MM.1S (cell line): ENCODE measurements around the gene MGST2.

Source experiments
- DNase-seq: peaks from one replicate; pipeline ENCODE4 v3.0.0-alpha.2; 2015
- H2AFZ ChIP-seq: fragments of 300-600 bp; sonication (generic); 2 replicates; pipeline ENCODE4 v1.6.0; 2016; ENCODE audit warnings: antibody characterized with exemption, low read length
- H3F3A ChIP-seq: fragments of 300-600 bp; sonication (generic); 2 replicates; pipeline ENCODE4 v1.6.1; 2016; ENCODE audit warnings: mild to moderate bottlenecking, antibody characterized with exemption, low read length, moderate library complexity, mixed read lengths; ENCODE audit not compliant: insufficient read depth
- H3K27ac ChIP-seq: fragments of 300-600 bp; sonication (generic); 2 replicates; pipeline ENCODE4 v1.5.1; 2016; ENCODE audit warnings: mild to moderate bottlenecking, low read length
- H3K27me3 ChIP-seq: fragments of 300-600 bp; sonication (generic); replicated peaks from 2 replicates; pipeline ENCODE4 v1.6.0; 2016; ENCODE audit warnings: low read length; ENCODE audit not compliant: insufficient read depth
- H3K36me3 ChIP-seq: fragments of 300-600 bp; sonication (generic); replicated peaks from 2 replicates; pipeline ENCODE4 v1.6.1; 2016; ENCODE audit warnings: mild to moderate bottlenecking, low read length, mixed read lengths; ENCODE audit not compliant: insufficient read depth
- H3K4me1 ChIP-seq: fragments of 300-600 bp; sonication (generic); 2 replicates; pipeline ENCODE4 v1.6.1; 2016; ENCODE audit warnings: low read length, mixed read lengths
- H3K4me2 ChIP-seq: fragments of 300-600 bp; sonication (generic); 2 replicates; pipeline ENCODE4 v1.6.0; 2016; ENCODE audit warnings: low read depth, low read length
- H3K4me3 ChIP-seq: fragments of 300-600 bp; sonication (generic); 2 replicates; pipeline ENCODE4 v1.5.1; 2016; ENCODE audit warnings: low read length, mixed read lengths
- H3K79me2 ChIP-seq: fragments of 300-600 bp; sonication (generic); 2 replicates; pipeline ENCODE4 v1.6.1; 2016; ENCODE audit warnings: mixed run types, low read length, mixed read lengths
- H3K9ac ChIP-seq: fragments of 300-600 bp; sonication (generic); 2 replicates; pipeline ENCODE4 v1.6.1; 2016; ENCODE audit warnings: low read length, mixed read lengths
- H3K9me2 ChIP-seq: fragments of 300-600 bp; sonication (generic); replicated peaks from 2 replicates; pipeline ENCODE4 v1.6.1; 2016; ENCODE audit warnings: mild to moderate bottlenecking, low read length, mixed read lengths; ENCODE audit not compliant: insufficient read depth
- H3K9me3 ChIP-seq: fragments of 300-600 bp; sonication (generic); replicated peaks from 2 replicates; pipeline ENCODE4 v1.6.1; 2016; ENCODE audit warnings: mild to moderate bottlenecking, low read length, mixed read lengths; ENCODE audit not compliant: insufficient read depth
- H4K20me1 ChIP-seq: fragments of 300-600 bp; sonication (generic); 2 replicates; pipeline ENCODE4 v1.6.1; 2016; ENCODE audit warnings: mild to moderate bottlenecking, low read length, moderate library complexity, mixed read lengths; ENCODE audit not compliant: insufficient read depth
- EZH2 ChIP-seq: fragments of 300-600 bp; sonication (generic); optimal IDR thresholded peaks from 2 replicates; pipeline ENCODE3; 2017; ENCODE audit warnings: low read depth, mild to moderate bottlenecking, antibody characterized with exemption, low read length, mixed read lengths
- EZH2phosphoT487 ChIP-seq: fragments of 300-600 bp; sonication (generic); IDR thresholded peaks from 2 replicates; pipeline ENCODE4 v1.6.1; 2018; ENCODE audit warnings: antibody characterized with exemption, low read length
- TF ChIP-seq, protein P1 (sequence below): fragments of 300-600 bp; sonication (generic); IDR thresholded peaks from 2 replicates; pipeline ENCODE4 v1.5.1; 2016; ENCODE audit warnings: antibody characterized with exemption, low read length, mixed read lengths

MGST2 gene

DNA sequence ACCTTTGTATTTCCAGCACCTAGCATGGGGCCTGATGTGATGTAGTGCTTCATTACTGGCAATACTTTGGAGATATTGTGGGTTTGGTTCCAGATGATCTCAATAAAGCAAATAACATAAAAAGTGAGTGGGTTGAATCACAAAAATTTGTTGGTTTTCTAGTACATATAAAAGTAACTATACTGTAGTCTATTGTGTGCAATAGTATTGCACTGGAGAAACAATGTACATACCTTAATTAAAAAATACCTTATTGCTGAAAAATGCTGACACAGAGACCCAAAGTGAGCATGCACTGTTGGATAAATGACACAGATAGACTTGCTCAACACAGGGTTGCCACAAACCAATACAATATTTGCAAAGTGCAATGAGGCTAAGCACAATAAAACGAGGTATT lies 17.7 kb upstream of the MGST2 start:
- Histone ChIP-seq H3K9ac (no peak overlapping the region), H3K79me2 (no peaks in the 10 kb centered on the region), H3K27ac (no peak overlapping the region), H3K4me2 (no peak overlapping the region), H3K36me3 (no peaks in the 10 kb centered on the region), H3K9me3 (no peaks in the 10 kb centered on the region), H4K20me1 (no peaks in the 10 kb centered on the region), H3F3A (no peaks in the 10 kb centered on the region), H3K9me2 (no peaks in the 10 kb centered on the region), H2AFZ (no peak overlapping the region), H3K27me3 (no peaks in the 10 kb centered on the region), H3K4me1 (no peaks in the 10 kb centered on the region), H3K4me3 (no peak overlapping the region)
- TF ChIP-seq, protein P1, sequence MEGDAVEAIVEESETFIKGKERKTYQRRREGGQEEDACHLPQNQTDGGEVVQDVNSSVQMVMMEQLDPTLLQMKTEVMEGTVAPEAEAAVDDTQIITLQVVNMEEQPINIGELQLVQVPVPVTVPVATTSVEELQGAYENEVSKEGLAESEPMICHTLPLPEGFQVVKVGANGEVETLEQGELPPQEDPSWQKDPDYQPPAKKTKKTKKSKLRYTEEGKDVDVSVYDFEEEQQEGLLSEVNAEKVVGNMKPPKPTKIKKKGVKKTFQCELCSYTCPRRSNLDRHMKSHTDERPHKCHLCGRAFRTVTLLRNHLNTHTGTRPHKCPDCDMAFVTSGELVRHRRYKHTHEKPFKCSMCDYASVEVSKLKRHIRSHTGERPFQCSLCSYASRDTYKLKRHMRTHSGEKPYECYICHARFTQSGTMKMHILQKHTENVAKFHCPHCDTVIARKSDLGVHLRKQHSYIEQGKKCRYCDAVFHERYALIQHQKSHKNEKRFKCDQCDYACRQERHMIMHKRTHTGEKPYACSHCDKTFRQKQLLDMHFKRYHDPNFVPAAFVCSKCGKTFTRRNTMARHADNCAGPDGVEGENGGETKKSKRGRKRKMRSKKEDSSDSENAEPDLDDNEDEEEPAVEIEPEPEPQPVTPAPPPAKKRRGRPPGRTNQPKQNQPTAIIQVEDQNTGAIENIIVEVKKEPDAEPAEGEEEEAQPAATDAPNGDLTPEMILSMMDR = no peak
- TF ChIP-seq EZH2 (no peak), EZH2phosphoT487 (no peak)
- no peak for DNase-seq

DNA sequence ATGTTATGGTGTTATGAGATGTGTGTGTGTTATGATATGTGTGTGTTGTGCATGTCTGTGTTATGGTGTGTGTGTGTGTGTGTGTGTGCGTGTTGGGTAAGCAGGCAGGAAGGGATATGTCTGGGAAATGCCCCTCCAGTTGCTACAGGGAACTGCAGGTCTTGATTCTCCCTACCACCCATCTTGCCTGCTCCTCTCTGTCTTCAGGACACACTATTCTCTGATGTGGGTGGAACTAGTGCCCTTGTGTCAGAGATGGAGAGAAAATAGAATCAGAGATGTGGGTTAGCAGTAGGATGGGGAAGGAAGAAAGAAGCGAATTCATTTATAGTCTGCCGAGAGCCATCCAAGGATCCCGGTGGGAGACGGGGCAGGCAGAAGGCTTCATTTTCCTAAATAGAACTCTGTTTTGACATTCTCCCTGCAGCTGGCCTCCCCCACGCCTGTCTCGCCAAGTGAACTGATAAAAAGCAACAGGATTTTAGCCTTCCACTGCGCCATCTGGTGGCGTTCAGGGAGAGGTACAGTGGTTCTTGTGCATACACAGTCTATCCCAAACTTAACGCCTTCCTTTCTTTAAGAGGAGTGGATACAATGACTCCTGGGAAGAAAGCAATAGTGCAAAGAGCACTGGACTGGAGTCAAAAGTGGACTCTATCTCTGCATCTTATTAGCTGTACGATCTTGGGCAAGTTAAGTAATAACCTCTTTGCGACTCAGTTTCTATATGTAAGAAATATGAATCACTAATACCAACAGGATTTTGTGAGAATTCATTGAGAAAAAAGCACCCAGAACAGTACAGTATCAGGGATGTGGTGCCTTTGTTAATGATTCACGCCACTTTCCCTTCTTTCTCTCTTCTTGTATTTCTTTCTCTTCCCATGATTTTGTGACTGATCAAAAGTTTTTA lies 14.1 kb upstream of the MGST2 start:
- Histone ChIP-seq H3K9me2 (no peaks in the 10 kb centered on the region), H3K79me2 (no peaks in the 10 kb centered on the region), H3K27ac (no peak overlapping the region), H3K36me3 (no peaks in the 10 kb centered on the region), H3K9ac (no peak overlapping the region), H3K4me2 (peak overlapping the region; percentile 54), H3K4me1 (no peaks in the 10 kb centered on the region), H2AFZ (peak overlapping the region; percentile 63), H4K20me1 (no peaks in the 10 kb centered on the region), H3F3A (no peaks in the 10 kb centered on the region), H3K27me3 (no peaks in the 10 kb centered on the region), H3K9me3 (no peaks in the 10 kb centered on the region), H3K4me3 (no peak overlapping the region)
- TF ChIP-seq, protein P1 = peak; percentile 94
- TF ChIP-seq EZH2phosphoT487 = no peak
- DNase-seq = peak; percentile 70

DNA sequence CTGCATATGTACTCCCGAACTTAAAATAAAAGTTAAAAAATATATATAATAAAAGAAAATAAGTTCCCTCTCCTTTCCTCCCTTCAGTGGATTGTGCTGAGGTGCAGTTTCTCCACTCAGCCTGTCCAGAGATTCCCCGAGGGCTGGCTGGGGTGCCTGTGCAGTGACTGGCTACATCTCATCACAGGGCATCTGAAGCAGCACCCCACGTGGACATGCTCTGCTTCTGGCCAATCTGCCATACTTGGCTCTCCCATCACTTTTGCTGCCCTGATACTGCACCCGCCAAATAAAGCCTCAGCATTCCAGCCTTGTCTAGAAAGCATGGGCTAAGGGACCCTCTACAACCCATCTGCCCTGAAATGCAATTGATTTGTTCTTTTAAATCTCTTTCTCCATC lies 11.1 kb upstream of the MGST2 start:
- no peaks in the 10 kb centered on the region for H3K9me2 ChIP-seq
- H3F3A ChIP-seq = no peaks in the 10 kb centered on the region
- no peak for DNase-seq
- H2AFZ ChIP-seq = no peak overlapping the region
- no peaks in the 10 kb centered on the region for H3K79me2 ChIP-seq
- no peak overlapping the region for H3K9ac ChIP-seq
- H3K9me3 ChIP-seq = no peaks in the 10 kb centered on the region
- H3K36me3 ChIP-seq = no peaks in the 10 kb centered on the region
- H3K27me3 ChIP-seq = no peaks in the 10 kb centered on the region
- H3K4me1 ChIP-seq = no peaks in the 10 kb centered on the region
- no peak overlapping the region for H3K27ac ChIP-seq
- no peaks in the 10 kb centered on the region for H4K20me1 ChIP-seq
- no peak overlapping the region for H3K4me3 ChIP-seq
- TF ChIP-seq EZH2 = no peak
- TF ChIP-seq, protein P1 = no peak
- no peak for TF ChIP-seq EZH2phosphoT487
- H3K4me2 ChIP-seq = no peak overlapping the region
